PC-9 (cell line): ENCODE measurements around the gene SETD1B. TPM values are rescaled to one million over a fixed set of nuclear protein-coding genes. Genes with fewer than 3 reads are reported as not detected.
A peak's percentile ranks its signal among the peaks of the same experiment; 100 is the strongest.
"Not testable (repeated sequence)": the region's sequence is repeated elsewhere in the genome, so short reads cannot be mapped to it uniquely, and the experiment has no call there.

Experiments
- BruUV-seq: library from RNA; stranded (reverse); fragments of 400-500 nt; replicated peaks from 2 replicates; lab custom pipeline; 2021; lab: Mats Ljungman, UMichigan
- CTCF ChIA-PET: fragments of 300-600 bp; sonication (Branson Sonifier 250); formaldehyde crosslinking; loops from one replicate; lab custom pipeline; 2022; ENCODE audit warnings: antibody characterized with exemption; lab: Charles Lee
- POLR2A ChIA-PET: fragments of 300-600 bp; sonication (Branson Sonifier 250); formaldehyde crosslinking; loops from one replicate; lab custom pipeline; 2022; ENCODE audit warnings: antibody characterized with exemption; ENCODE audit not compliant: unreplicated experiment; lab: Charles Lee
- DNase-seq, 2 experiments: peaks; one replicate each; pipeline versions ENCODE4 v3.0.0 to v3.0.0-alpha.2; 2015 to 2022; ENCODE audit warnings: mixed read lengths in 1 of 2
- H2AFZ ChIP-seq: fragments of 200-600 bp; sonication (generic); 2 replicates; pipeline ENCODE4 v1.8.1; 2017; ENCODE audit warnings: antibody characterized with exemption
- H3F3A ChIP-seq: fragments of 200-600 bp; sonication (generic); 2 replicates; pipeline ENCODE4 v1.8.1; 2017; ENCODE audit warnings: antibody characterized with exemption, mild to moderate bottlenecking, low read depth; ENCODE audit not compliant: insufficient read depth
- H3K27ac ChIP-seq: fragments of 200-600 bp; sonication (generic); 2 replicates; pipeline ENCODE4 v1.6.1; 2016; ENCODE audit warnings: mixed run types
- H3K27me3 ChIP-seq: fragments of 200-600 bp; sonication (generic); 2 replicates; pipeline ENCODE4 v1.6.1; 2016; ENCODE audit warnings: low read depth, mixed run types; ENCODE audit not compliant: insufficient read depth
- H3K36me3 ChIP-seq: fragments of 200-600 bp; sonication (generic); 2 replicates; pipeline ENCODE4 v1.6.1; 2016; ENCODE audit warnings: low read depth, mixed run types
- H3K4me1 ChIP-seq: fragments of 200-600 bp; sonication (generic); replicated peaks from 2 replicates; pipeline ENCODE4 v1.6.1; 2016; ENCODE audit warnings: mixed run types; ENCODE audit not compliant: insufficient read depth
- H3K4me2 ChIP-seq: fragments of 200-600 bp; sonication (generic); 2 replicates; pipeline ENCODE4 v1.6.1; 2017; ENCODE audit warnings: mixed run types
- H3K4me3 ChIP-seq: fragments of 200-600 bp; sonication (generic); 2 replicates; pipeline ENCODE4 v1.6.1; 2016; ENCODE audit warnings: mixed run types
- H3K79me2 ChIP-seq: fragments of 200-600 bp; sonication (generic); 2 replicates; pipeline ENCODE4 v1.6.1; 2017; ENCODE audit warnings: low read depth, mixed run types
- H3K9me2 ChIP-seq: fragments of 200-600 bp; sonication (generic); 2 replicates; pipeline ENCODE4 v1.8.1; 2017; ENCODE audit warnings: mild to moderate bottlenecking; ENCODE audit not compliant: insufficient read depth
- H3K9me3 ChIP-seq: fragments of 200-600 bp; sonication (generic); 2 replicates; pipeline ENCODE4 v1.8.1; 2016; ENCODE audit warnings: low read depth; ENCODE audit not compliant: insufficient read depth
- H4K20me1 ChIP-seq: fragments of 200-600 bp; sonication (generic); 2 replicates; pipeline ENCODE4 v1.8.1; 2017; ENCODE audit not compliant: insufficient read depth
- EZH2 ChIP-seq: fragments of 200-600 bp; sonication (generic); IDR thresholded peaks from 2 replicates; pipeline ENCODE4 v1.8.0; 2017; ENCODE audit warnings: antibody characterized with exemption, low read depth
- intact Hi-C: fragments of 100-400 bp; cut with micrococcal nuclease; formaldehyde crosslinking; loops from one replicate; pipeline ENCODE4 v1.10.0; 2022; ENCODE audit not compliant: unreplicated experiment
- total RNA-seq: library from RNA; stranded (reverse); gene quantifications from 2 replicates; pipeline ENCODE4 v1.2.3, GENCODE V29; 2021
- TF ChIP-seq, protein P1 (sequence below): fragments of 200-600 bp; sonication (generic); conservative IDR thresholded peaks from 2 replicates; pipeline ENCODE4 v1.6.1; 2017; ENCODE audit warnings: mixed run types, antibody characterized with exemption, mild to moderate bottlenecking, moderate library complexity

The SETD1B gene
- total RNA-seq, 1 experiment from 2014 or later: 22.6 TPM

DNA sequence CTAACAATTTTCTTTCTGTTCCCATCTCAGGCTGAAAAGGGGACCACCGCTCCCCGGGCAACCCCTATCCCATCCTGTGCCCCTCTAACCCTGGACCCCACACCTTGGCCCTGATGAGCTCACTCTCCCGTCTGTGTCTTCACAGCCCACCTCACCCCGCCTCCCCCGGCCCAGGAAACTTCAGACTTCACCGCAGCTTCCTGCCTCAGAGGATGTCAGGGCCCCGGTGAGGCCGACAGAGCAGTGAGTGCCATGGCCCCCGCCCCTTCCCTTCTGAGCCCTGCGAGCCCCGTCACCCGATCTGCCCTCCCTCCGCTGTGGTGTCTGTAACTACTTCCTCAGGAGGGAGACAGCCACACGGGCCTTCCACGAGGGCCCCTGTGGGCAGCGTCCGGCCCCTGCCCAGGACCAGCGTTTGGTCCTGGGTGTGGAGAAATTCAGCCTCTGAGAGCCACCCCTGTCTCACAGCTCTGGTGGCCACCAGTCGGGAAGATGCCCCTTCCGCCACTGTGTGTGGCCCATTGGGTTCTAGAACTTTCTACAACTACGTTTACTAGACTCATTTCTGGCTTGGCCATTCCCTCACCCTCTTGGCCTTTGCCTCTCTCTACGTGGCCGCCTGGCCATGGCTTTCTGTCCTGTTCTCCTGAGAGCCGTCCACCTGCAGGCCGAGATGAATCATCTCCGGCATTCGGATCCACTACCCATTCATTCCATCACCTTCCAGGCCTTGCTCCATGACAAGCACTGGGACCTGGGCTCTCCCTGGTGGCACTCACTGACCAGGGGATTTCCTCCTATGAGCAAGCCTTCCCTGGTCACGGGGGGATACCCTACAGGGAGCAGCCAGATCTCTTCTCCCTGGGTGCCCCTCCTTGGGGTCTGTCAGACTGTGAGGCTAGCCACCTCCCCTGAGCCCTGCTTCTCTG lies 13.7 kb upstream of the SETD1B start:
- peak overlapping the region; percentile 100 for H3K27ac ChIP-seq
- DNase-seq: peak; percentile 66 to 86

DNA sequence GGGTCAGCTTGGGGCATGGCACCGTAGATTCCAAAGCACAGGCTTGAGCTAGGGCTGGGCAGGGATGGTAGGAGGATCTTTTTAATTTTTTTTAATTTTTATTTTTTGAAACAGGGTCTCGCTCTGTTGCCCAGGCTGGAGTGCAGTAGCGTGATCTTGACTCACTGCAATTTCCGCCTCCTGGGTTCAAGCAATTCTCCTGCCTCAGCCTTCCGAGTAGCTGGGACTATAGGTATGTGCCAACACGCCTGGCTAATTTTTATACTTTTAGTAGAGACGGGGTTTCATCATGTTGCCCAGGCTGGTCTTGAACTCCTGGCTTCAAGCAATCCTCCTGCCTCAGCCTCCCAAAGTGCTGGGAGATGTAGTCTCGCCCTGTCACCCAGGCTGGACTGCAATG lies 13.0 kb upstream of the SETD1B start:
- peak overlapping the region; percentile 79; the same call in 1 of the 2 replicates for H3K4me3 ChIP-seq
- H3K9me3 ChIP-seq, BruUV-seq, H3K36me3 ChIP-seq, H4K20me1 ChIP-seq, H3K9me2 ChIP-seq, H3K27me3 ChIP-seq, DNase-seq, POLR2A ChIA-PET, H2AFZ ChIP-seq: not testable (repeated sequence)
- intact Hi-C loops: loop anchor here (5.0 to 10.0 kb wide), 4 partner anchors 78 to 566 kb away; partner anchors contain the start of gene TMEM120B
- CTCF ChIA-PET: interaction anchor here (2.0 kb wide), 1 partner anchor 16 kb away, joined by 9 read pairs; no protein-coding TSS in a partner anchor
- peak overlapping the region; percentile 93 for H3K4me2 ChIP-seq
- peaks cover 73% of the 10 kb centered on the region for H3K79me2 ChIP-seq
- peaks cover 69% of the 10 kb centered on the region for H3K4me1 ChIP-seq
- H3F3A ChIP-seq: peaks cover 72% of the 10 kb centered on the region
- H3K27ac ChIP-seq: peak overlapping the region; percentile 100

More for the DNA sequence above, 13.7 kb upstream of the SETD1B start:
- H3K36me3 ChIP-seq: peaks cover 7% of the 10 kb centered on the region; the same call in 1 of the 2 replicates
- H3K9me2 ChIP-seq: no peaks in the 10 kb centered on the region
- intact Hi-C loops: loop anchor here (5.0 to 10.0 kb wide), 4 partner anchors 78 to 565 kb away; partner anchors contain the start of gene TMEM120B
- H3K4me2 ChIP-seq: peak overlapping the region; percentile 93
- H4K20me1 ChIP-seq: no peaks in the 10 kb centered on the region
- H3F3A ChIP-seq: peaks cover 73% of the 10 kb centered on the region
- POLR2A ChIA-PET: interaction anchor here (0.6 kb wide), 1 partner anchor 492 kb away, joined by 5 read pairs; no protein-coding TSS in a partner anchor
- BruUV-seq: TSS peak; percentile 0
- H3K4me1 ChIP-seq: peaks cover 69% of the 10 kb centered on the region
- CTCF ChIA-PET: no interaction called here
- TF ChIP-seq, protein P1, sequence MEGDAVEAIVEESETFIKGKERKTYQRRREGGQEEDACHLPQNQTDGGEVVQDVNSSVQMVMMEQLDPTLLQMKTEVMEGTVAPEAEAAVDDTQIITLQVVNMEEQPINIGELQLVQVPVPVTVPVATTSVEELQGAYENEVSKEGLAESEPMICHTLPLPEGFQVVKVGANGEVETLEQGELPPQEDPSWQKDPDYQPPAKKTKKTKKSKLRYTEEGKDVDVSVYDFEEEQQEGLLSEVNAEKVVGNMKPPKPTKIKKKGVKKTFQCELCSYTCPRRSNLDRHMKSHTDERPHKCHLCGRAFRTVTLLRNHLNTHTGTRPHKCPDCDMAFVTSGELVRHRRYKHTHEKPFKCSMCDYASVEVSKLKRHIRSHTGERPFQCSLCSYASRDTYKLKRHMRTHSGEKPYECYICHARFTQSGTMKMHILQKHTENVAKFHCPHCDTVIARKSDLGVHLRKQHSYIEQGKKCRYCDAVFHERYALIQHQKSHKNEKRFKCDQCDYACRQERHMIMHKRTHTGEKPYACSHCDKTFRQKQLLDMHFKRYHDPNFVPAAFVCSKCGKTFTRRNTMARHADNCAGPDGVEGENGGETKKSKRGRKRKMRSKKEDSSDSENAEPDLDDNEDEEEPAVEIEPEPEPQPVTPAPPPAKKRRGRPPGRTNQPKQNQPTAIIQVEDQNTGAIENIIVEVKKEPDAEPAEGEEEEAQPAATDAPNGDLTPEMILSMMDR: no peak; the same call in 1 of the 2 replicates
- TF ChIP-seq EZH2: no peak
- no peaks in the 10 kb centered on the region for H3K9me3 ChIP-seq
- peak overlapping the region; percentile 79 for H3K4me3 ChIP-seq
- no peaks in the 10 kb centered on the region for H3K27me3 ChIP-seq
- H3K79me2 ChIP-seq: peaks cover 75% of the 10 kb centered on the region
- H2AFZ ChIP-seq: no peak overlapping the region

DNA sequence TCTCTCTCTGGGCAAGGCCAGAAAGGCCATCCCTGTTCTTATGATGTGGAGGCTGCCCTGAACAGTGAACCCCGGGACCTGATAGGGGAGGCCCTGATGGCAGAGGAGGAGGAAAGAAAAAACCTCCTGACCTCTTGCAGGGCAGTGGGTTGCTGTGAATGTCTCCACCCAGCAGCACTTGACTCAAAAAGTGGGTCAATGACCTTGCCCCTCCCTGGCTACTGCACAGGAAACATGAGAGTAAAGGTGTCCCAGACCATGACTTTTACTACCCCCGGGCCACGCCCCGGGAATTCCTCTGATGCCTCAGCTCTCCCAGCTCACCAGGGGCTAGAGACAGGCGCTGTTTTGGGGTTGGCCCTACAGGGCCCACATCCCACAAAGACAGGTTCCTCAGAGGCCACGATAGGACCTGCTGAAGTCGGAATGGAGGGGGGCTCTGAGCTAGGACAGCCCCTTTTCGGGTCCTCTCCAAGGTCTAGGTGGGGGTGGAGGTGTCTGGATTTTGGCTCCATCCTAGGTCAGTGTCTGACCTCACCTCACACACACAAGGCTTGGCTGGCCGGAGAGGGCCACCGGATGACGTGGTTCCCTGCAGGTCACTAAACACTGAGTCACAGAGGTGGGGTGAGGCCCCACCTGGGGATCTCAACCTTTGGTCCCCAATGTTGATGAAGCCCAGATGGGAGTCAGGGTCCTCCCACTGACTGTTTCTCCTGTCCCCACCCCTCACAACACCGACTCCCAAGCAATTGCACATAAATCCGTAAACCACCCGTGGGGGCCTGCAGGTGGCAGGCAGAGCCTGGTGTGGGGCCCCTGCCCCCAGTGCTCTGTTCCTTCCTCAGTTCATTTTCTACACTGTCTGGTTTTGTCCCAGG lies 11.9 kb upstream of the SETD1B start:
- no peaks in the 10 kb centered on the region for H3K9me2 ChIP-seq
- peaks cover 74% of the 10 kb centered on the region for H3F3A ChIP-seq
- BruUV-seq: no TSS peak
- peaks cover 72% of the 10 kb centered on the region for H3K4me1 ChIP-seq
- ChIA-PET CTCF (interaction anchor here (0.6 to 2.0 kb wide), 2 partner anchors 18 to 76 kb away, joined by 6 to 9 read pairs; no protein-coding TSS in a partner anchor), POLR2A (interaction anchor here (0.6 to 1.6 kb wide), 2 partner anchors 17 to 215 kb away, joined by 3 to 37 read pairs; no protein-coding TSS in a partner anchor)
- intact Hi-C loops: loop anchor here (2.0 to 10.0 kb wide), 5 partner anchors 80 to 567 kb away; partner anchors contain the start of gene TMEM120B
- peaks cover 75% of the 10 kb centered on the region for H3K79me2 ChIP-seq
- no peaks in the 10 kb centered on the region for H3K9me3 ChIP-seq
- H3K27me3 ChIP-seq: no peaks in the 10 kb centered on the region
- no peaks in the 10 kb centered on the region for H4K20me1 ChIP-seq
- TF ChIP-seq, protein P1: no peak; the same call in 1 of the 2 replicates
- TF ChIP-seq EZH2: no peak
- H3K27ac ChIP-seq: peak overlapping the region; percentile 100
- peak overlapping the region; percentile 93 for H3K4me2 ChIP-seq
- DNase-seq: peak; percentile 91 to 96
- H2AFZ ChIP-seq: no peak overlapping the region
- peak overlapping the region; percentile 79 for H3K4me3 ChIP-seq
- H3K36me3 ChIP-seq: peaks cover 4% of the 10 kb centered on the region; the same call in 1 of the 2 replicates
